Measurements from ENCODE around the gene TRIM52.
"Not testable (repeated sequence)": the region's sequence is repeated elsewhere in the genome, so short reads cannot be mapped to it uniquely, and the experiment has no call there.

TRIM52 gene

GRCh38 chr5:181260720-181261319 lies at the start of gene TRIM52:
TRIM52 (minus strand) TSS chr5:181261143; CDS start chr5:181260813, 330 bp downstream.
- DNase-seq (ENCODE audit: low spot score): peak; percentile 96

- DNase-seq (ENCODE audit: low spot score): not testable (repeated sequence)
Observed at GRCh38 chr5:181287331-181287730, 26.4 kb upstream of the TRIM52 start.

GRCh38 chr5:181285962-181286705 lies 25.2 kb upstream of the TRIM52 start:
- DNase-seq (ENCODE audit: low spot score): not testable (repeated sequence)

- DNase-seq (ENCODE audit: low spot score): not testable (repeated sequence)
Observed at GRCh38 chr5:181283841-181284755, 23.2 kb upstream of the TRIM52 start.

GRCh38 chr5:181283347-181283746 lies 22.4 kb upstream of the TRIM52 start:
- DNase-seq (ENCODE audit: low spot score): no peak

- DNase-seq (ENCODE audit: low spot score): no peak
Observed at GRCh38 chr5:181282874-181283273, 21.9 kb upstream of the TRIM52 start.

- not testable (repeated sequence) for DNase-seq (ENCODE audit: low spot score)
Observed at GRCh38 chr5:181282415-181282814, 21.5 kb upstream of the TRIM52 start.

GRCh38 chr5:181281984-181282316 lies 21.0 kb upstream of the TRIM52 start:
- DNase-seq (ENCODE audit: low spot score): no peak

GRCh38 chr5:181281077-181281983 lies 20.4 kb upstream of the TRIM52 start:
- no peak for DNase-seq (ENCODE audit: low spot score)

- DNase-seq (ENCODE audit: low spot score): no peak
Observed at GRCh38 chr5:181280251-181280762, 19.4 kb upstream of the TRIM52 start.

GRCh38 chr5:181273433-181273744 lies 12.4 kb upstream of the TRIM52 start:
- not testable (repeated sequence) for DNase-seq (ENCODE audit: low spot score)

GRCh38 chr5:181271081-181271480 lies 10.1 kb upstream of the TRIM52 start:
- no peak for DNase-seq (ENCODE audit: low spot score)

- DNase-seq (ENCODE audit: low spot score): not testable (repeated sequence)
Observed at GRCh38 chr5:181267907-181268306, 7.0 kb upstream of the TRIM52 start.

GRCh38 chr5:181267291-181267904 lies 6.5 kb upstream of the TRIM52 start:
- DNase-seq (ENCODE audit: low spot score): not testable (repeated sequence)

- no peak for DNase-seq (ENCODE audit: low spot score)
Observed at GRCh38 chr5:181265092-181265671, 4.2 kb upstream of the TRIM52 start.

- DNase-seq (ENCODE audit: low spot score): no peak
Observed at GRCh38 chr5:181263633-181264032, 2.7 kb upstream of the TRIM52 start.

GRCh38 chr5:181261320-181262049 lies 542 bp upstream of the TRIM52 start:
- DNase-seq (ENCODE audit: low spot score): peak; percentile 78

GRCh38 chr5:181259974-181260719 lies 796 bp downstream of the TRIM52 start:
- DNase-seq (ENCODE audit: low spot score): no peak

- DNase-seq (ENCODE audit: low spot score): no peak
Observed at GRCh38 chr5:181259283-181259682, 1.7 kb downstream of the TRIM52 start.
